GM12878 (cell line): ENCODE results near the gene PPP2R2B.

ENCODE experiments used
- ASH2L ChIP-seq: fragments of 300-600, 200-600 bp; sonication (generic); IDR thresholded peaks from 2 replicates; pipeline ENCODE4 v1.6.1; 2017; ENCODE audit warnings: low read depth, mild to moderate bottlenecking, borderline replicate concordance
- ATF2 ChIP-seq: IDR thresholded peaks from 2 replicates; pipeline ENCODE4 v1.6.1; 2012; ENCODE audit warnings: low read length, inconsistent platforms
- ATF7 ChIP-seq: fragments of 450-650 bp; IDR thresholded peaks from 2 replicates; pipeline ENCODE4 v1.6.1; 2016; ENCODE audit warnings: low read depth, mild to moderate bottlenecking
- BHLHE40 ChIP-seq, 2 experiments: fragments of 450-650 bp in 1 of 2; IDR thresholded peaks; 2 replicates each; pipeline ENCODE4 v1.6.1; 2011 to 2017; ENCODE audit warnings: low read depth in 2 of 2, borderline replicate concordance in 1 of 2, improper control_type of control experiment in 1 of 2, low read length in 1 of 2, mild to moderate bottlenecking in 1 of 2
- CBX3 ChIP-seq: fragments of 200-600 bp; sonication (generic); IDR thresholded peaks from 2 replicates; pipeline ENCODE4 v1.6.1; 2016; ENCODE audit warnings: low read depth, borderline replicate concordance
- CEBPB ChIP-seq, 2 experiments: fragments of 150-350 bp in 1 of 2; IDR thresholded peaks; 2 replicates each; pipeline ENCODE4 v1.6.1; 2012 to 2014; ENCODE audit warnings: low read depth in 2 of 2, low read length in 2 of 2, borderline replicate concordance in 1 of 2, inconsistent platforms in 1 of 2
- EP300 ChIP-seq, 2 experiments: fragments of 150-350 bp in 1 of 2; IDR thresholded peaks; 2 replicates each; pipeline ENCODE4 v1.6.1; 2011 to 2012; ENCODE audit warnings: low read depth in 2 of 2, low read length in 2 of 2, borderline replicate concordance in 1 of 2, improper control_type of control experiment in 1 of 2, inconsistent platforms in 1 of 2; ENCODE audit not compliant: control insufficient read depth in 1 of 2
- ETV6 ChIP-seq, 2 experiments: fragments of 450-650 bp in 1 of 2; IDR thresholded peaks in 1 of 2; conservative IDR thresholded peaks in 1 of 2; 2 replicates each; pipeline ENCODE4 v1.6.1; 2014; ENCODE audit warnings: antibody characterized with exemption in 1 of 2, borderline replicate concordance in 1 of 2, low read depth in 1 of 2, mild to moderate bottlenecking in 1 of 2, moderate library complexity in 1 of 2
- EZH2 ChIP-seq: IDR thresholded peaks from 2 replicates; pipeline ENCODE4 v1.6.1; 2012; ENCODE audit warnings: low read depth, mild to moderate bottlenecking, control low read depth, inconsistent platforms, low read length, borderline replicate concordance; ENCODE audit not compliant: control insufficient read depth
- NFYB ChIP-seq: IDR thresholded peaks from 2 replicates; pipeline ENCODE4 v1.6.1; 2011; ENCODE audit warnings: low read depth, mild to moderate bottlenecking, low read length, improper control_type of control experiment, moderate library complexity; ENCODE audit not compliant: insufficient read depth
- PAX5 ChIP-seq: IDR thresholded peaks from 2 replicates; pipeline ENCODE4 v1.6.1; 2011; ENCODE audit warnings: low read depth, low read length, borderline replicate concordance
- SIX5 ChIP-seq: IDR thresholded peaks from 2 replicates; pipeline ENCODE4 v1.6.1; 2011; ENCODE audit warnings: mild to moderate bottlenecking, low read depth, low read length, moderate library complexity; ENCODE audit not compliant: severe bottlenecking
- ZBTB11 ChIP-seq: fragments of 450-650 bp; formaldehyde crosslinking; IDR thresholded peaks from 2 replicates; pipeline ENCODE4 v1.5.0; 2022; ENCODE audit warnings: mild to moderate bottlenecking, missing genetic modification characterization
- TF ChIP-seq, protein P1 (sequence below), 3 experiments: IDR thresholded peaks in 2 of 3; conservative IDR thresholded peaks in 1 of 3; 2 replicates each; pipeline ENCODE4 v1.5.1; 2011; ENCODE audit warnings: low read depth in 3 of 3, low read length in 3 of 3, mild to moderate bottlenecking in 3 of 3, control low read depth in 2 of 3, moderate library complexity in 2 of 3, inconsistent platforms in 1 of 3, mixed read lengths in 1 of 3; ENCODE audit not compliant: control insufficient read depth in 2 of 3, insufficient read depth in 1 of 3; ENCODE audit errors: extremely low read depth in 1 of 3

GRCh38 chr5:146544232-146544631 is 334.3 kb downstream of the PPP2R2B start:
- TF ChIP-seq ATF7 (no peak), NFYB (no peak), ASH2L (no peak), ETV6 (conservative IDR thresholded peaks at IDR 0.05 in 1 of 2, IDR thresholded peaks at IDR 0.05 in 1 of 2; ENCODE audit: borderline replicate concordance in 1 of 2, low read depth in 1 of 2) (no peak), EP300 (IDR thresholded peaks at IDR 0.05; ENCODE audit: borderline replicate concordance in 1 of 2, control insufficient read depth in 1 of 2, low read depth in 2 of 2, low read length in 2 of 2) (no peak), BHLHE40 (IDR thresholded peaks at IDR 0.05; ENCODE audit: borderline replicate concordance in 1 of 2, low read depth in 2 of 2, low read length in 1 of 2) (no peak), CBX3 (no peak), ATF2 (no peak), PAX5 (no peak), CEBPB (IDR thresholded peaks at IDR 0.05; ENCODE audit: borderline replicate concordance in 1 of 2, low read depth in 2 of 2, low read length in 2 of 2) (no peak), EZH2 (no peak), SIX5 (no peak), ZBTB11 (CRISPR knock-in tag) (no peak)
- TF ChIP-seq, protein P1, sequence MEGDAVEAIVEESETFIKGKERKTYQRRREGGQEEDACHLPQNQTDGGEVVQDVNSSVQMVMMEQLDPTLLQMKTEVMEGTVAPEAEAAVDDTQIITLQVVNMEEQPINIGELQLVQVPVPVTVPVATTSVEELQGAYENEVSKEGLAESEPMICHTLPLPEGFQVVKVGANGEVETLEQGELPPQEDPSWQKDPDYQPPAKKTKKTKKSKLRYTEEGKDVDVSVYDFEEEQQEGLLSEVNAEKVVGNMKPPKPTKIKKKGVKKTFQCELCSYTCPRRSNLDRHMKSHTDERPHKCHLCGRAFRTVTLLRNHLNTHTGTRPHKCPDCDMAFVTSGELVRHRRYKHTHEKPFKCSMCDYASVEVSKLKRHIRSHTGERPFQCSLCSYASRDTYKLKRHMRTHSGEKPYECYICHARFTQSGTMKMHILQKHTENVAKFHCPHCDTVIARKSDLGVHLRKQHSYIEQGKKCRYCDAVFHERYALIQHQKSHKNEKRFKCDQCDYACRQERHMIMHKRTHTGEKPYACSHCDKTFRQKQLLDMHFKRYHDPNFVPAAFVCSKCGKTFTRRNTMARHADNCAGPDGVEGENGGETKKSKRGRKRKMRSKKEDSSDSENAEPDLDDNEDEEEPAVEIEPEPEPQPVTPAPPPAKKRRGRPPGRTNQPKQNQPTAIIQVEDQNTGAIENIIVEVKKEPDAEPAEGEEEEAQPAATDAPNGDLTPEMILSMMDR (IDR thresholded peaks at IDR 0.05 in 2 of 3, conservative IDR thresholded peaks at IDR 0.05 in 1 of 3; ENCODE audit: control insufficient read depth in 2 of 3, extremely low read depth in 1 of 3, insufficient read depth in 1 of 3, low read depth in 3 of 3, low read length in 3 of 3): no peak
